H1 (cell line): ENCODE data around the gene AGRP. TPM values are rescaled to one million over a fixed set of nuclear protein-coding genes. Genes with fewer than 3 reads are reported as not detected.

Experiments
- ATF2 ChIP-seq: IDR thresholded peaks from 2 replicates; pipeline ENCODE4 v1.6.1; 2012; ENCODE audit warnings: low read length, inconsistent platforms
- BACH1 ChIP-seq: IDR thresholded peaks from 2 replicates; pipeline ENCODE4 v1.6.1; 2012; ENCODE audit warnings: low read length, improper control_type of control experiment
- CBX8 ChIP-seq: fragments of 300-800, 300-1000 bp; sonication (generic); IDR thresholded peaks from 2 replicates; pipeline ENCODE4 v1.7.1; 2016; ENCODE audit warnings: low read depth, low read length, borderline replicate concordance
- CHD1 ChIP-seq: IDR thresholded peaks from 2 replicates; pipeline ENCODE4 v1.6.1; 2012; ENCODE audit warnings: low read depth, low read length, improper control_type of control experiment
- CREB1 ChIP-seq: IDR thresholded peaks from 2 replicates; pipeline ENCODE4 v1.6.1; 2012; ENCODE audit warnings: inconsistent platforms
- CTCF ChIP-seq, 3 experiments: IDR thresholded peaks; 1 replicate in 2 of 3; 2 replicates in 1 of 3; pipeline versions ENCODE4 v1.5.1 to v1.6.1; 2011; ENCODE audit warnings: low read length in 3 of 3, mild to moderate bottlenecking in 3 of 3, inconsistent platforms in 2 of 3, low read depth in 1 of 3, moderate library complexity in 1 of 3; ENCODE audit not compliant: insufficient read depth in 1 of 3; ENCODE audit errors: control extremely low read depth in 1 of 3
- EZH2 ChIP-seq: fragments of 200-600 bp; sonication (generic); IDR thresholded peaks from 2 replicates; pipeline ENCODE4 v1.7.1; 2012; ENCODE audit warnings: low read depth, mild to moderate bottlenecking, moderate library complexity, low read length, inconsistent platforms; ENCODE audit not compliant: severe bottlenecking
- FOSL1 ChIP-seq: IDR thresholded peaks from 2 replicates; pipeline ENCODE4 v1.6.1; 2011; ENCODE audit warnings: mild to moderate bottlenecking, low read depth, low read length, moderate library complexity; ENCODE audit not compliant: insufficient read depth
- HDAC6 ChIP-seq: IDR thresholded peaks from one replicate; pipeline ENCODE4 v1.7.1; 2012; ENCODE audit warnings: low read depth, mild to moderate bottlenecking, inconsistent platforms, low read length, moderate library complexity
- JUN ChIP-seq: IDR thresholded peaks from 2 replicates; pipeline ENCODE4 v1.6.1; 2011; ENCODE audit warnings: low read depth, mild to moderate bottlenecking, improper control_type of control experiment, low read length
- KDM1A ChIP-seq: fragments of 200-600, 300-600 bp; sonication (generic); IDR thresholded peaks from 2 replicates; pipeline ENCODE4 v1.7.1; 2016; ENCODE audit warnings: mild to moderate bottlenecking, low read length, borderline replicate concordance
- POLR2A ChIP-seq, 2 experiments: IDR thresholded peaks; 1 replicate in 1 of 2; 2 replicates in 1 of 2; pipeline ENCODE4 v1.6.1; 2011; ENCODE audit warnings: low read depth in 2 of 2, low read length in 2 of 2, mild to moderate bottlenecking in 2 of 2; ENCODE audit errors: control extremely low read depth in 1 of 2
- POLR2AphosphoS5 ChIP-seq: IDR thresholded peaks from 2 replicates; pipeline ENCODE4 v1.6.1; 2011; ENCODE audit warnings: low read depth, low read length
- POU5F1 ChIP-seq: IDR thresholded peaks from 2 replicates; pipeline ENCODE4 v1.6.1; 2011; ENCODE audit warnings: low read depth, mild to moderate bottlenecking, low read length, moderate library complexity
- SIRT6 ChIP-seq: IDR thresholded peaks from one replicate; pipeline ENCODE4 v1.7.1; 2012; ENCODE audit warnings: low read length, inconsistent platforms
- SIX5 ChIP-seq: IDR thresholded peaks from 2 replicates; pipeline ENCODE4 v1.6.1; 2011; ENCODE audit warnings: mild to moderate bottlenecking, low read depth, low read length
- SP4 ChIP-seq: IDR thresholded peaks from 2 replicates; pipeline ENCODE4 v1.6.1; 2012; ENCODE audit warnings: low read length, inconsistent platforms
- SUZ12 ChIP-seq: fragments of 200-600 bp; sonication (generic); IDR thresholded peaks from 2 replicates; pipeline ENCODE4 v1.6.1; 2012; ENCODE audit warnings: mild to moderate bottlenecking, inconsistent platforms, low read length, moderate library complexity, mixed read lengths
- TAF1 ChIP-seq: IDR thresholded peaks from 2 replicates; pipeline ENCODE4 v1.6.1; 2011; ENCODE audit warnings: mild to moderate bottlenecking, low read depth, low read length
- TAF7 ChIP-seq: optimal IDR thresholded peaks from 2 replicates; pipeline ENCODE3; 2011; ENCODE audit warnings: low read depth, mild to moderate bottlenecking, inconsistent platforms, low read length, moderate library complexity, borderline replicate concordance
- polyA plus RNA-seq, 7 experiments: library from polyadenylated mRNA; depleted of rRNA in 3 of 7; stranded (reverse) in 5 of 7; unstranded in 2 of 7; fragments of >200 nt in 5 of 7; fragments of 200-250 nt in 2 of 7; gene quantifications; 1 replicate in 5 of 7; 2 replicates in 1 of 7; 4 replicates in 1 of 7; pipeline versions ENCODE4 v1.2.1 to v1.2.3, GENCODE V29; 2011 to 2013; ENCODE audit warnings: missing spikeins in 2 of 7, mixed read lengths in 2 of 7
- total RNA-seq: library from RNA; stranded (reverse); fragmentation: NEBNext Ultra II Directional; extraction: Animal tissue kit (Norgen Biotek cat#: 25700); gene quantifications from 2 replicates; pipeline ENCODE4 v1.2.1, GENCODE V29; 2021

The AGRP gene
- total and polyA plus RNA-seq, 2 of the 8 experiments (the other 6 are each of a cell fraction or from before 2014, with no cell fraction given) = not detected

- no peak for TF ChIP-seq ATF2
- no peak for TF ChIP-seq POU5F1
- TF ChIP-seq POLR2A (IDR thresholded peaks at IDR 0.05; ENCODE audit: control extremely low read depth in 1 of 2, low read depth in 2 of 2, low read length in 2 of 2) = 0 out of 3 replicates have a peak, but pooled peaks of 1 of the 2 experiments have one; percentile 45
- TF ChIP-seq POLR2AphosphoS5 = peak; percentile 61
- TF ChIP-seq TAF7 = peak; percentile 67
- no peak for TF ChIP-seq BACH1
- TF ChIP-seq SP4 = peak; percentile 26; the same call in 1 of the 2 replicates
- no peak for TF ChIP-seq SIX5
- no peak for TF ChIP-seq FOSL1
- TF ChIP-seq CHD1 = no peak
- TF ChIP-seq EZH2 = no peak
- no peak for TF ChIP-seq SIRT6
- no peak for TF ChIP-seq JUN
- no peak for TF ChIP-seq KDM1A
- peak; percentile 99 to 100 (median 99) for TF ChIP-seq CTCF (IDR thresholded peaks at IDR 0.05; ENCODE audit: control extremely low read depth in 1 of 3, insufficient read depth in 1 of 3, low read depth in 1 of 3, low read length in 3 of 3)
- no peak for TF ChIP-seq HDAC6
- TF ChIP-seq CREB1 = peak; percentile 81
- no peak for TF ChIP-seq CBX8
- TF ChIP-seq TAF1 = peak; percentile 52; the same call in 1 of the 2 replicates
- no peak for TF ChIP-seq SUZ12
Observed at GRCh38 chr16:67521095-67521804, 37.9 kb upstream of the AGRP start (continued).
